Inflammatory macrophage (primary cell): Measurements from ENCODE around the gene CHMP6.
A peak's percentile ranks its signal among the peaks of the same experiment; 100 is the strongest.

Experiments used
- DNase-seq, 2 donors: peaks; one replicate each; pipeline ENCODE4 v3.0.0-alpha.2; 2020 to 2022
- total RNA-seq, 18 experiments: gene quantifications; one replicate each; lab custom pipeline; 2026; ENCODE audit warnings: mixed read lengths in 6 of 18, inconsistent platforms in 2 of 18; lab: John Stamatoyannopoulos, UW

Gene CHMP6
- total RNA-seq = 10.5 to 35.8 (median 18.5) reads per million in 18 experiments

GRCh38 chr17:80991645-80992076 is at the start of gene CHMP6:
Gene CHMP6 (plus strand): TSS chr17:80991841. CDS start chr17:80991919, 78 bp downstream.
- DNase-seq = peak; percentile 71 to 85

GRCh38 chr17:80942423-80943345 is 49.0 kb upstream of the CHMP6 start:
- DNase-seq = no peak

GRCh38 chr17:80943346-80944145 is 48.1 kb upstream of the CHMP6 start:
- peak in 1 of 2 donors; percentile 32 for DNase-seq

- no peak for DNase-seq
These were observed 47.3 kb upstream of the CHMP6 start for GRCh38 chr17:80944326-80944725.

GRCh38 chr17:80945736-80946135 is 45.9 kb upstream of the CHMP6 start:
- DNase-seq = no peak

GRCh38 chr17:80946449-80946848 is 45.2 kb upstream of the CHMP6 start:
- DNase-seq = no peak

GRCh38 chr17:80947200-80947940 is 44.3 kb upstream of the CHMP6 start:
- no peak for DNase-seq

- no peak for DNase-seq
These were observed 43.3 kb upstream of the CHMP6 start for GRCh38 chr17:80948019-80948975.

GRCh38 chr17:80948976-80949450 is 42.6 kb upstream of the CHMP6 start:
- DNase-seq = no peak

DNA sequence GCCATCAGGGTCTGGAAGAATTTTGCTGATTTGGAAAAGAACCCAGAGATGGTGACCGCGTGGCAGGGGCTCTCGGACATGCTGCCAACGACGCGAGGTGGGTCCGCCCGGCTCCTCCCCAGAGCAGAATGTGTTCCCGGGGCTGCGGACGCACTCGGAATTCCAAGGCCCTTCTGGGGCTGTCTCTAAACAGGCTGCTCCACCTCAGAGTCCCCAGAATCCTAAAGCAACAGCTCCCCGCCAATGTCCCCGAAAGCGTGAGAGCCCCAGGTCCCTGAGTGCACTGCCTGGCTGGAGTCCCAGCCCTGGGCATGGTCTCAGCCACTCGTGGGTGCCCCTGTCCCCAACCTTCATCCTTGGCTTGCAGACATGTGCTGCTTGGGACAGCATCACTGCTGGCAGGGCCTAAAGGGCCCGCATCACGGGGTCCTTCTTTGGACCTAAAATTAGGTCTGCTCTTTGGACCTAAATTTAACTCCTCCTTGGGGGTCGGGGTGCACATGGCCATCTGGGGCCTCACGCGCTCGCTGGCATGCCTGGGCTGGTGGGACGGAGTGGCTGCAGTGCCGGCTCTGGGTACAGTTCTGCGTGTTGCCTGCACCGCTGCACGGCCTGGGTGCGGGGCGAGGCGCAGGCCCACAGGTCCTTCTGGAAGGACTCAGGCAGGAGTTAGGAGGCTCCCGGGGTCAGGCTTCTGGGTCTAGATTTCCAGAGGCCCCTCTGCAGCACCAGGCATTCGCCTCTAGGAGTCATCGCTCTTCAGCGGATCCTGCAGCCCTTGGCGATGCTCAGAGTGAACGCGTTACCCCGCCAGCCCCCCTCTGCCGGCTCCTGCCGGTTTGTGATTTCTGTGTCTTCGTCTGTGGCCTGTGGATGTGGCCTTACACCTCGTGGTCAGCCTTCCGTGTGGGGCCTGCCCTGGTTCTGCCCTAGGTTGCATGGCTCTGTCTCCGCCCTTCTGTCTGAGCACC is 41.9 kb upstream of the CHMP6 start:
- DNase-seq = no peak

DNA sequence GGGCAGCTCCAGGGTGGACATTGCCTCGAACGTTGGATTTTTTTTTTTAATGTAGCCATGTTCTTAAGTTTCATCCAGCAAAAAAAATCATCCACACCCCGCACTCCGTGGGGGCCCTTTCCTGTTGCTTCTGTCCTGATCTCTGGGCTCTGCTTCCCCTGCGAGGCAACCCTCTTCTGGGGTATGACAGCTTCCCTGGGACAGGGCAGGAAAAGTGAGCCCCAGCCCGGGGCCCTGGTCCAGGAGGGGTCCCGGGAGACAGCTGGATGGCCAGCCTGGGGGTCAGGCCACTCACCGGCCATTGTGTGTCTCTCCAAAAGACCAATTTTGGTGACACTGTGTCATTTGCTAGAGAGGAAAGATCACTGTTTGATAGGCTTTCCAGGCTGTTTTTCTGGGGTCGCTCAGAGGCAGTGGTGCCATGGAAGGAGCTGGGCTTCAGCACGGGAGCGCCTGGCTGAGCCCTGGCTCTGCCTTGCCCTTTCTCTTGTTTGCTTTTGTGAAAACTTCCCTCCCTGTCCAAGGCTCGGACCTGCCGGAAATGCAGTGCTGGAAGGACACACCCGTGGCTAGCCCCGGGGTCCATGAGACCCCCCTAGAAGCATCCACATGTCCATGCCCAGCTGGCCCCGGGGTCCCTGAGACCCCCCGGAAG is 41.0 kb upstream of the CHMP6 start:
- DNase-seq = no peak

DNA sequence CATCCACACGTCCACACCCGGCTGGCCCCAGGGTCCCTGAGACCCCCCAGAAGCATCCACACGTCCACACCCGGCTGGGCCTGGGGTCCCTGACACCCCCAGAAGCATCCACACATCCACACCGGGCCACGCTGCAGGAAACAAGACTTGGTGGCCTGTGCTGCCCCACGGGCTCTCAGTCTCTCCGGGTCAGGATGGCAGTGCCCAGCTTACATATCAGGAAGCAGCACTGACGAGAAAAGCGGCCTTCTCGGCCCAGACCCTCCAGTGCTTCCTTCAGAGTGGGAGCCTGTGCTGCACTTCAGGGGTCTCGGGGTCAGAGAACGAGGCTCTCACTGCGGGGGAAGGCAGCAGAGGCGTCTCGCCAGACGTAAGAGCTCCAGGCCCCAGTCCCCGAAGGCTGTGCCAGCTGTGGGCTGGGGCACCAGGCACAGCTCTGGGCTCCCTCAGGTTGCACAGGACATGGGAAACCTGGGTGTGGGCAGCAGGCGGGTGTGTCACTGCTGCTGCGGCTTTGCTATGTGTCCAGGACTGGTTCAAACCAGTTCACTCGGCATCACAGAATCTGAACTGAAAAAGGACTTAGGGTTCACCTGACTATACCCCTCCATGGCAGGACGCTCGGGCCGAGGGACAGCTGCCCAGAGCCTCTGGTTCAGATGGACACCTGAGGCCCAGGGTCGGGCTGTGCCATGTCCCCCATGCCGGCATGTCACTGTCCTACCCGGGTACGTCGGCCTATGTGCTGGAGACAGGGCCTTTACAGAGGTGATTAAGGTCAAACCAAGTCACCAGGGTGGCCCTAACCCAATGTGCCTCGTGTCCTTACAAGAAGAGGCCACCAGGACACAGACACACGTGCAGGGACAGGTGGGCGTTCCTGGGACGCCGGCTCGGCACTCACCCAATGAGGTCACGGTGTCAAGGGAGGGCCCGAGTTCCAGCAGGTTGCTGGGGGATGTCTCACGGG is 40.2 kb upstream of the CHMP6 start:
- DNase-seq = no peak

GRCh38 chr17:80952291-80952690 is 39.4 kb upstream of the CHMP6 start:
- no peak for DNase-seq

DNA sequence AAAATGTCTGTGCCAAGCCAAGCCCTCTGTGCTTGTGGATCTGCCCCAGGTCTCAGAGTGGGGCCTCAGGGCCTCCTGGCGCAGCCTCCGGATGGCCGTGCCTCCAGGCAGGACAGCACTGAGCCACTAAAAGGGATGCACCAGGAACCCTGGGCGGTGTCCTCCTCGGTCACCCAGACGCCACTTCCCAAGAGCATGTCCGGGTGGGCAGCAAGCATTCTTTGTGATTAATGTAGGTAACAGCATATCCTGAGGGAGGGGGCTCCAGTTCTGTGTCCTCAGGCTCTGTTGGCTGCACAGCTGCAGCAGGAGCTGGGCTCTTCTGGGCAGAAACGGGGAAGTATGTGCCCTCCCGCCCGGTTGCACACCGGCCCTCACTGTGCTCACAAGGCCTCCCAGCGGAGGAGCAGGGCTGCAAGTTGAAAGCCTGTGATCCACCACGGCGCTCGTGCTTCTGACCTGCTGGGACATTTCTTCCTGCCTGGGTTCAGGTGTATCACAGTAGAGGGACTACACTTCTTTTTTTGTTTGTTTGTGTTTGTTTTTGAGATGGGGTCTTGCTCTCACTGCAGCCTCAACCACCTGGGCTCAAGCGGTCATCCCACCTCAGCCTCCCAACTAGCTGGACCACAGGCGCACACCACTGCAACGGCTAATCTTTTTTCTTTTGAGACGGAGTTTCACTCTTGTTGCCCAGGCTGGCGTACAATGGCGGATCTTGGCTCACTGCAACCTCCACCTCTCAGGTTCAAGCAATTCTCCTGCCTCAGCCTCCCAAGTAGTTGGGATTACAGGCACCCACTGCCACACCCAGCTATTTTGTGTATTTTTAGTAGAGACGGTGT is 37.9 kb upstream of the CHMP6 start:
- no peak for DNase-seq

- DNase-seq = no peak
These were observed 36.6 kb upstream of the CHMP6 start for GRCh38 chr17:80955078-80955477.

DNA sequence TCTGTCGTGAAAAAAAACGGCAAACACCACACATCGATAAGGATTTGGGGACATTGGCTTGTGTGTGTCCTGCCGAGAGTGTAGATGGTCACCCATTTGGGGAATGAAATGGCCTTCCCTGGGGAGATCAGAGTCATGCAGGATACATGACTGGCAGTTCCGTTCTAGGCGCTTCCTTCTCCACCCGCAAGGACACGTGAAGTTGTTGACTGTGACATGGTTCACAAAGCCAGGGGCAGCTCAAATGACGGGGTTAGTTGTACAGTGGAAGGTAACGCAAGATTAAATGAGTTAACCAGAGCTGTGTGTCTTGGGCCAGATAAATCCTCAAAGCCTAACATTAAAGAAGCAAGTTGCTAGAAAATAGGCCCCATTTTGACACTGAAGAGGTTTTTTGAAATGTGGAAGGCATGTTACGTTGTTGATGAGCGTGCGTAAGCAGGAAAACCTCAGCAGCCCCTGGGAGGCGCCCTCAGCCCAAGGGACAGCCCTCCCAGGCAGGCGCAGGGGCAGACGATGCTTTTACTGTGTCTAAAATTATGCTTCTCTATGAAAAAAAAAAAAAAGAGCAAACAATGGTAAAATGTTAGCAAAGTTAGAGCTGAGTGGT is 35.9 kb upstream of the CHMP6 start:
- DNase-seq = no peak
